ENCODE results near the gene GGACT. TPM values are rescaled to one million over a fixed set of nuclear protein-coding genes. Genes with fewer than 3 reads are reported as not detected.
"Not testable (repeated sequence)": the region's sequence is repeated elsewhere in the genome, so short reads cannot be mapped to it uniquely, and the experiment has no call there.

Gene GGACT
- total RNA-seq, 2 experiments from 2014 or later, result 3.1 to 3.5 TPM

GRCh38 chr13:100600461-100600860, 11.9 kb upstream of the GGACT start:
- no peaks in the 10 kb centered on the region for H3K27me3 Mint-ChIP-seq (ENCODE audit: low read depth)
- no peak for DNase-seq
- ChIA-PET POLR2A (no interaction called here), CTCF (interaction anchor here (0.7 to 2.0 kb wide), 3 partner anchors 13 to 28 kb away, joined by 3 to 5 read pairs (median 3); no protein-coding TSS in a partner anchor)
- H3K4me3 Mint-ChIP-seq, result no peak overlapping the region
- H3K4me1 Mint-ChIP-seq (ENCODE audit: low read depth), result no peaks in the 10 kb centered on the region
- no peaks in the 10 kb centered on the region for H3K9me3 Mint-ChIP-seq (ENCODE audit: insufficient read depth)
- ATAC-seq, result no peak
- peaks cover 17% of the 10 kb centered on the region for H3K36me3 Mint-ChIP-seq (ENCODE audit: low read depth)
- no peak overlapping the region for H3K27ac Mint-ChIP-seq

- no peaks in the 10 kb centered on the region for H3K4me1 Mint-ChIP-seq (ENCODE audit: low read depth)
- CTCF ChIA-PET, result interaction anchor here (1.4 kb wide), 1 partner anchor 12 kb away, joined by 4 read pairs; no protein-coding TSS in a partner anchor
- POLR2A ChIA-PET, result no interaction called here
- ATAC-seq (no peak), DNase-seq (no peak)
- no peaks in the 10 kb centered on the region for H3K27me3 Mint-ChIP-seq (ENCODE audit: low read depth)
- peaks cover under 1% of the 10 kb centered on the region for H3K36me3 Mint-ChIP-seq (ENCODE audit: low read depth)
- H3K27ac Mint-ChIP-seq, result no peak overlapping the region
- no peaks in the 10 kb centered on the region for H3K9me3 Mint-ChIP-seq (ENCODE audit: insufficient read depth)
- H3K4me3 Mint-ChIP-seq, result no peak overlapping the region
Measured at GRCh38 chr13:100597253-100597652, 8.7 kb upstream of the GGACT start.

GRCh38 chr13:100596516-100596915, 7.9 kb upstream of the GGACT start:
- Mint-ChIP-seq H3K27ac (no peak overlapping the region), H3K36me3 (ENCODE audit: low read depth) (no peaks in the 10 kb centered on the region), H3K27me3 (ENCODE audit: low read depth) (no peaks in the 10 kb centered on the region), H3K4me3 (no peak overlapping the region), H3K9me3 (ENCODE audit: insufficient read depth) (no peaks in the 10 kb centered on the region), H3K4me1 (ENCODE audit: low read depth) (peaks cover 1% of the 10 kb centered on the region)
- POLR2A ChIA-PET, result no interaction called here
- ATAC-seq (no peak), DNase-seq (no peak)
- CTCF ChIA-PET, result interaction anchor here (15.2 kb wide), 1 partner anchor 23 kb away, joined by 167 read pairs; no protein-coding TSS in a partner anchor

GRCh38 chr13:100594731-100595130, 6.1 kb upstream of the GGACT start:
- Mint-ChIP-seq H3K36me3 (ENCODE audit: low read depth) (no peaks in the 10 kb centered on the region), H3K9me3 (ENCODE audit: insufficient read depth) (no peaks in the 10 kb centered on the region), H3K27me3 (ENCODE audit: low read depth) (no peaks in the 10 kb centered on the region), H3K4me3 (no peak overlapping the region), H3K27ac (no peak overlapping the region), H3K4me1 (ENCODE audit: low read depth) (peaks cover 14% of the 10 kb centered on the region)
- no peak for DNase-seq
- ATAC-seq, result no peak
- ChIA-PET CTCF (interaction anchor here (1.3 to 15.2 kb wide), 3 partner anchors 14 to 22 kb away, joined by 3 to 167 read pairs (median 4); no protein-coding TSS in a partner anchor), POLR2A (no interaction called here)

GRCh38 chr13:100594255-100594654, 5.7 kb upstream of the GGACT start:
- H3K27me3 Mint-ChIP-seq (ENCODE audit: low read depth), result no peaks in the 10 kb centered on the region
- CTCF ChIA-PET, result interaction anchor here (1.3 to 15.2 kb wide), 3 partner anchors 15 to 21 kb away, joined by 3 to 167 read pairs (median 4); no protein-coding TSS in a partner anchor
- no peak for ATAC-seq
- peaks cover 2% of the 10 kb centered on the region for H3K36me3 Mint-ChIP-seq (ENCODE audit: low read depth)
- H3K4me3 Mint-ChIP-seq, result no peak overlapping the region
- POLR2A ChIA-PET, result no interaction called here
- H3K27ac Mint-ChIP-seq, result no peak overlapping the region
- no peaks in the 10 kb centered on the region for H3K9me3 Mint-ChIP-seq (ENCODE audit: insufficient read depth)
- DNase-seq, result no peak
- peaks cover 17% of the 10 kb centered on the region for H3K4me1 Mint-ChIP-seq (ENCODE audit: low read depth)

GRCh38 chr13:100589178-100589725, 663 bp upstream of the GGACT start:
- peak overlapping the region; percentile 69 for H3K4me3 Mint-ChIP-seq
- POLR2A ChIA-PET, result interaction anchor here (0.5 to 2.0 kb wide), 3 partner anchors 63 to 85 kb away, joined by 3 to 9 read pairs (median 3); partner anchors contain the start of gene TMTC4
- ATAC-seq, result no peak
- H3K27ac Mint-ChIP-seq, result peak overlapping the region; percentile 95
- peaks cover 19% of the 10 kb centered on the region for H3K36me3 Mint-ChIP-seq (ENCODE audit: low read depth)
- H3K27me3 Mint-ChIP-seq (ENCODE audit: low read depth), result no peaks in the 10 kb centered on the region
- H3K9me3 Mint-ChIP-seq (ENCODE audit: insufficient read depth), result peaks cover 6% of the 10 kb centered on the region
- peaks cover 58% of the 10 kb centered on the region for H3K4me1 Mint-ChIP-seq (ENCODE audit: low read depth)
- CTCF ChIA-PET, result interaction anchor here (0.7 to 15.2 kb wide), 4 partner anchors 8 to 21 kb away, joined by 3 to 167 read pairs (median 10); no protein-coding TSS in a partner anchor
- no peak for DNase-seq

- Mint-ChIP-seq H3K36me3 (ENCODE audit: low read depth) (peaks cover 44% of the 10 kb centered on the region), H3K4me3 (peak overlapping the region; percentile 55), H3K27ac (peak overlapping the region; percentile 87), H3K27me3 (ENCODE audit: low read depth) (no peaks in the 10 kb centered on the region), H3K4me1 (ENCODE audit: low read depth) (peaks cover 81% of the 10 kb centered on the region), H3K9me3 (ENCODE audit: insufficient read depth) (peaks cover 9% of the 10 kb centered on the region)
- POLR2A ChIA-PET, result no interaction called here
- ATAC-seq (peak; percentile 19), DNase-seq (peak; percentile 59)
- CTCF ChIA-PET, result interaction anchor here (1.1 to 15.2 kb wide), 4 partner anchors 12 to 927 kb away, joined by 3 to 167 read pairs (median 4); partner anchors contain the start of gene TMTC4
Measured at GRCh38 chr13:100584896-100585295, 3.7 kb downstream of the GGACT start.

- POLR2A ChIA-PET, result no interaction called here
- ATAC-seq, result peak; percentile 59
- Mint-ChIP-seq H3K27me3 (ENCODE audit: low read depth) (no peaks in the 10 kb centered on the region), H3K9me3 (ENCODE audit: insufficient read depth) (peaks cover 9% of the 10 kb centered on the region), H3K4me1 (ENCODE audit: low read depth) (peaks cover 56% of the 10 kb centered on the region), H3K36me3 (ENCODE audit: low read depth) (peaks cover 33% of the 10 kb centered on the region), H3K27ac (peak overlapping the region; percentile 71), H3K4me3 (no peak overlapping the region)
- CTCF ChIA-PET, result interaction anchor here (1.2 to 15.2 kb wide), 2 partner anchors 8 kb away, joined by 3 to 167 read pairs; no protein-coding TSS in a partner anchor
- DNase-seq, result peak; percentile 29
Measured at GRCh38 chr13:100581504-100581903, 7.1 kb downstream of the GGACT start.

GRCh38 chr13:100581030-100581429, 7.6 kb downstream of the GGACT start:
- ChIA-PET CTCF (interaction anchor here (1.2 kb wide), 1 partner anchor 8 kb away, joined by 3 read pairs; no protein-coding TSS in a partner anchor), POLR2A (no interaction called here)
- H3K9me3 Mint-ChIP-seq (ENCODE audit: insufficient read depth), result peaks cover 9% of the 10 kb centered on the region
- H3K27ac Mint-ChIP-seq, result peak overlapping the region; percentile 71
- DNase-seq (no peak), ATAC-seq (no peak)
- no peaks in the 10 kb centered on the region for H3K27me3 Mint-ChIP-seq (ENCODE audit: low read depth)
- no peak overlapping the region for H3K4me3 Mint-ChIP-seq
- H3K36me3 Mint-ChIP-seq (ENCODE audit: low read depth), result peaks cover 31% of the 10 kb centered on the region
- peaks cover 53% of the 10 kb centered on the region for H3K4me1 Mint-ChIP-seq (ENCODE audit: low read depth)

- DNase-seq, result no peak
- Mint-ChIP-seq H3K4me3 (no peak overlapping the region), H3K4me1 (ENCODE audit: low read depth) (peaks cover 54% of the 10 kb centered on the region), H3K36me3 (ENCODE audit: low read depth) (peaks cover 28% of the 10 kb centered on the region), H3K9me3 (ENCODE audit: insufficient read depth) (peaks cover 8% of the 10 kb centered on the region), H3K27me3 (ENCODE audit: low read depth) (no peaks in the 10 kb centered on the region), H3K27ac (no peak overlapping the region)
- POLR2A ChIA-PET, result interaction anchor here (1.1 kb wide), 1 partner anchor 8 kb away, joined by 3 read pairs; no protein-coding TSS in a partner anchor
- no peak for ATAC-seq
- CTCF ChIA-PET, result no interaction called here
Measured at GRCh38 chr13:100580045-100580444, 8.5 kb downstream of the GGACT start.

- H3K9me3 Mint-ChIP-seq (ENCODE audit: insufficient read depth); H3K4me3 Mint-ChIP-seq; DNase-seq; H3K27me3 Mint-ChIP-seq (ENCODE audit: low read depth); H3K27ac Mint-ChIP-seq; ATAC-seq; POLR2A ChIA-PET: not testable (repeated sequence)
- Mint-ChIP-seq H3K36me3 (ENCODE audit: low read depth) (peaks cover 17% of the 10 kb centered on the region), H3K4me1 (ENCODE audit: low read depth) (peaks cover 51% of the 10 kb centered on the region)
- CTCF ChIA-PET, result interaction anchor here (8.0 kb wide), 1 partner anchor 12 kb away, joined by 167 read pairs; the partner anchor contains the start of gene GGACT
Measured at GRCh38 chr13:100577239-100577638, 11.3 kb downstream of the GGACT start.

GRCh38 chr13:100573121-100573520, 15.5 kb downstream of the GGACT start:
- H3K36me3 Mint-ChIP-seq (ENCODE audit: low read depth), result peaks cover 1% of the 10 kb centered on the region
- no peak overlapping the region for H3K27ac Mint-ChIP-seq
- POLR2A ChIA-PET, result interaction anchor here (1.5 kb wide), 1 partner anchor 15 kb away, joined by 8 read pairs; the partner anchor contains the start of gene GGACT
- peak; percentile 89 for ATAC-seq
- CTCF ChIA-PET, result interaction anchor here (0.6 to 8.0 kb wide), 26 partner anchors 9 to 916 kb away, joined by 3 to 167 read pairs (median 3); partner anchors contain the start of genes GGACT and TMTC4
- peaks cover 30% of the 10 kb centered on the region for H3K4me1 Mint-ChIP-seq (ENCODE audit: low read depth)
- no peak overlapping the region for H3K4me3 Mint-ChIP-seq
- no peaks in the 10 kb centered on the region for H3K9me3 Mint-ChIP-seq (ENCODE audit: insufficient read depth)
- no peaks in the 10 kb centered on the region for H3K27me3 Mint-ChIP-seq (ENCODE audit: low read depth)
- DNase-seq, result peak; percentile 84

Measured in activated CD8-positive, alpha-beta T cell treated with anti-CD3 and anti-CD28 coated beads, Interleukin-2, amount 10 ng/mL, durations not matched to agents 7 days and 5 days (primary cell).